ENCODE measurements around the gene HADHB. TPM values are rescaled to one million over a fixed set of nuclear protein-coding genes. Genes with fewer than 3 reads are reported as not detected.

The HADHB gene
- total RNA-seq, 1 experiment from 2014 or later, result 65.5 TPM

DNA sequence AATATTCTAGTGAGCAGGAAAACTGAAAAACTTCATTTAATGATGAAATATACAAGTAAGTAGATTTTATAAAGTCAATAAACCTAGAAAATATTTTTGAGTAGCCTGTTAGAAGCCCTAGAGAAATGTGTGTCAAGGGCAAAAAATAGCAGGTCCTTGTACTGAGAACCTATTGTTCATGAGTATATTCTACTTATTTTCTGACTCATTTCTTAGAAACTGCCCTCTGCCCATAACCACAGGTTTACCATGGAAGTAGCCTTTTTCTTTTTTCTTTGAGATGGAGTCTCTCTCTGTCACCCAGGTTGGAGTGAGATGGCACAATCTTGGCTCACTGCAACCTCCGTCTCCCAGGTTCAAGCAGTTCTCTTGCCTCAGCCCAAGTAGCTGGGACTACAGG, 81.8 kb downstream of the HADHB start:
- Histone ChIP-seq H3K9ac (ENCODE audit: low read length) (no peak overlapping the region), H3K4me3 (replicated peaks in 1 of 2; ENCODE audit: low read depth in 1 of 2, low read length in 2 of 2) (no peak overlapping the region), H3K4me2 (ENCODE audit: low read length) (no peak overlapping the region), H4K20me1 (ENCODE audit: insufficient read depth) (no peaks in the 10 kb centered on the region), H3K36me3 (ENCODE audit: control insufficient read depth in 1 of 2, insufficient read depth in 2 of 2, low read length in 2 of 2) (no peaks in the 10 kb centered on the region), H3K27ac (ENCODE audit: low read depth, low read length) (no peak overlapping the region), H2AFZ (ENCODE audit: low read depth, low read length, poor library complexity, severe bottlenecking) (no peak overlapping the region), H3K27me3 (ENCODE audit: insufficient read depth, low read length) (no peaks in the 10 kb centered on the region), H3K4me1 (ENCODE audit: control insufficient read depth in 1 of 2, insufficient read depth in 2 of 2, low read length in 2 of 2) (peaks cover 4 to 9% of the 10 kb centered on the region in 2 experiments; a peak in 3 of 4 replicates), H3K9me2 (ENCODE audit: insufficient read depth) (no peaks in the 10 kb centered on the region), H3K9me3 (ENCODE audit: control insufficient read depth in 1 of 2, insufficient read depth in 1 of 2, low read depth in 1 of 2, low read length in 2 of 2) (no peaks in the 10 kb centered on the region), H3K79me2 (ENCODE audit: insufficient read depth, low read length) (no peaks in the 10 kb centered on the region)
- BruUV-seq (replicated peaks), result no TSS peak
- POLR2A ChIA-PET, result interaction anchor here (1.0 kb wide), 1 partner anchor 19 kb away, joined by 3 read pairs; the partner anchor contains the start of gene SELENOI
- DNase-seq (ENCODE audit: low read depth, low spot score), result no peak
- intact Hi-C loops (cut with micrococcal nuclease), result loop anchor here (5.0 kb wide), 1 partner anchor 374 kb away; no protein-coding TSS in a partner anchor
- RAD21 ChIA-PET (ENCODE audit: low non-redundant PET in 1 of 2, low total read pairs in 2 of 2, uncharacterized antibody in 2 of 2, unreplicated experiment in 2 of 2), result no interaction called here
- ATAC-seq, result no peak
- CTCF ChIA-PET, result no interaction called here
- TF ChIP-seq POLR2A (IDR thresholded peaks at IDR 0.05; ENCODE audit: borderline replicate concordance, extremely low read depth, insufficient read depth, insufficient read length) (no peak), SRF (IDR thresholded peaks at IDR 0.05; ENCODE audit: low read depth) (no peak), CBX3 (IDR thresholded peaks at IDR 0.05; ENCODE audit: low read depth) (no peak), EGR1 (IDR thresholded peaks at IDR 0.05; ENCODE audit: low read depth) (no peak), ZFX (IDR thresholded peaks at IDR 0.05) (no peak), JUND (IDR thresholded peaks at IDR 0.05) (no peak), ELF1 (IDR thresholded peaks at IDR 0.05; ENCODE audit: borderline replicate concordance, low read depth) (no peak), SIN3A (IDR thresholded peaks at IDR 0.05; ENCODE audit: low read depth) (no peak), CEBPB (IDR thresholded peaks at IDR 0.05; ENCODE audit: low read depth) (no peak), FOSL1 (IDR thresholded peaks at IDR 0.05; ENCODE audit: low read depth) (no peak), SP1 (IDR thresholded peaks at IDR 0.05; ENCODE audit: low read depth) (no peak), POLR2AphosphoS5 (IDR thresholded peaks at IDR 0.05; ENCODE audit: low read depth, low read length) (no peak), EZH2phosphoT487 (IDR thresholded peaks at IDR 0.05; ENCODE audit: borderline replicate concordance) (no peak), RAD21 (IDR thresholded peaks at IDR 0.05; ENCODE audit: low read depth) (no peak)
- TF ChIP-seq, protein P1, sequence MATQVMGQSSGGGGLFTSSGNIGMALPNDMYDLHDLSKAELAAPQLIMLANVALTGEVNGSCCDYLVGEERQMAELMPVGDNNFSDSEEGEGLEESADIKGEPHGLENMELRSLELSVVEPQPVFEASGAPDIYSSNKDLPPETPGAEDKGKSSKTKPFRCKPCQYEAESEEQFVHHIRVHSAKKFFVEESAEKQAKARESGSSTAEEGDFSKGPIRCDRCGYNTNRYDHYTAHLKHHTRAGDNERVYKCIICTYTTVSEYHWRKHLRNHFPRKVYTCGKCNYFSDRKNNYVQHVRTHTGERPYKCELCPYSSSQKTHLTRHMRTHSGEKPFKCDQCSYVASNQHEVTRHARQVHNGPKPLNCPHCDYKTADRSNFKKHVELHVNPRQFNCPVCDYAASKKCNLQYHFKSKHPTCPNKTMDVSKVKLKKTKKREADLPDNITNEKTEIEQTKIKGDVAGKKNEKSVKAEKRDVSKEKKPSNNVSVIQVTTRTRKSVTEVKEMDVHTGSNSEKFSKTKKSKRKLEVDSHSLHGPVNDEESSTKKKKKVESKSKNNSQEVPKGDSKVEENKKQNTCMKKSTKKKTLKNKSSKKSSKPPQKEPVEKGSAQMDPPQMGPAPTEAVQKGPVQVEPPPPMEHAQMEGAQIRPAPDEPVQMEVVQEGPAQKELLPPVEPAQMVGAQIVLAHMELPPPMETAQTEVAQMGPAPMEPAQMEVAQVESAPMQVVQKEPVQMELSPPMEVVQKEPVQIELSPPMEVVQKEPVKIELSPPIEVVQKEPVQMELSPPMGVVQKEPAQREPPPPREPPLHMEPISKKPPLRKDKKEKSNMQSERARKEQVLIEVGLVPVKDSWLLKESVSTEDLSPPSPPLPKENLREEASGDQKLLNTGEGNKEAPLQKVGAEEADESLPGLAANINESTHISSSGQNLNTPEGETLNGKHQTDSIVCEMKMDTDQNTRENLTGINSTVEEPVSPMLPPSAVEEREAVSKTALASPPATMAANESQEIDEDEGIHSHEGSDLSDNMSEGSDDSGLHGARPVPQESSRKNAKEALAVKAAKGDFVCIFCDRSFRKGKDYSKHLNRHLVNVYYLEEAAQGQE (IDR thresholded peaks at IDR 0.05; ENCODE audit: low read depth), result no peak
- TF ChIP-seq, protein P2, sequence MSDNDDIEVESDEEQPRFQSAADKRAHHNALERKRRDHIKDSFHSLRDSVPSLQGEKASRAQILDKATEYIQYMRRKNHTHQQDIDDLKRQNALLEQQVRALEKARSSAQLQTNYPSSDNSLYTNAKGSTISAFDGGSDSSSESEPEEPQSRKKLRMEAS (IDR thresholded peaks at IDR 0.05), result no peak

All from HCT116 (cell line).